HepG2 (cell line): ENCODE results near the gene ABHD18. TPM values are rescaled to one million over a fixed set of nuclear protein-coding genes. Genes with fewer than 3 reads are reported as not detected.
A peak's percentile ranks its signal among the peaks of the same experiment; 100 is the strongest.

Source experiments
- ATAC-seq: fragments of 200-7000 bp; cut with Tn5 transposase; 3 replicates; pipeline ENCODE4 v1.9.1; 2020; ENCODE audit warnings: mild to moderate bottlenecking, moderate library complexity
- BruUV-seq: library from RNA; stranded (reverse); fragments of 400-500 nt; replicated peaks from 2 replicates; lab custom pipeline; 2021; lab: Mats Ljungman, UMichigan
- CTCF ChIA-PET: fragments of 300-600 bp; formaldehyde crosslinking; extraction: SDS; loops from one replicate; lab custom pipeline; 2021; ENCODE audit warnings: low total read pairs, inconsistent platforms, low intra/inter-chr PET ratio; lab: Yijun Ruan, JAX
- POLR2A ChIA-PET: fragments of 350-600 bp; sonication (Branson Sonifier 250); formaldehyde crosslinking; loops from one replicate; lab custom pipeline; 2020; ENCODE audit warnings: antibody characterized with exemption, inconsistent platforms; lab: Yijun Ruan, JAX
- DNase-seq: peaks from one replicate; pipeline ENCODE4 v3.0.0-alpha.2; 2015; ENCODE audit warnings: low spot score
- FAIRE-seq: peaks from 3 replicates; lab custom pipeline; 2011; peaks lifted over from hg19 to GRCh38; lab: Jason Lieb, UNC
- H2AFZ ChIP-seq: one replicate; pipeline ENCODE4 v1.6.1; 2011; ENCODE audit warnings: low read length, inconsistent platforms
- H3K27ac ChIP-seq: fragments of 300-600 bp; 3 replicates; pipeline ENCODE4 v1.8.0; 2011; ENCODE audit warnings: mixed run types, mild to moderate bottlenecking, mixed read lengths, low read length, inconsistent platforms; ENCODE audit not compliant: insufficient read depth; ENCODE audit errors: extremely low read length
- H3K27me3 ChIP-seq, 2 experiments: fragments of 200-600 bp in 1 of 2; 2 replicates in 1 of 2; 3 replicates in 1 of 2; pipeline versions ENCODE4 v1.6.0 to v1.8.0; 2011; ENCODE audit warnings: low read length in 2 of 2, mild to moderate bottlenecking in 2 of 2, moderate library complexity in 2 of 2, inconsistent platforms in 1 of 2; ENCODE audit not compliant: insufficient read depth in 2 of 2, control insufficient read depth in 1 of 2
- H3K36me3 ChIP-seq, 2 experiments: fragments of 200-600 bp in 1 of 2; replicated peaks in 1 of 2; 2 replicates in 1 of 2; 3 replicates in 1 of 2; pipeline versions ENCODE4 v1.5.1 to v1.8.0; 2011; ENCODE audit warnings: low read length in 2 of 2, inconsistent platforms in 1 of 2; ENCODE audit not compliant: insufficient read depth in 2 of 2, control insufficient read depth in 1 of 2
- H3K4me1 ChIP-seq: 2 replicates; pipeline ENCODE4 v1.5.1; 2012; ENCODE audit warnings: low read length, inconsistent platforms; ENCODE audit not compliant: insufficient read depth
- H3K4me2 ChIP-seq: 2 replicates; pipeline ENCODE4 v1.6.0; 2011; ENCODE audit warnings: low read depth, low read length, inconsistent platforms
- H3K4me3 ChIP-seq, 3 experiments: fragments of 200-600 bp in 1 of 3; sonication (generic), shearing (Covaris generic) in 1 of 3; replicated peaks in 1 of 3; 2 replicates each; pipeline ENCODE4 v1.5.1; 2011 to 2016; ENCODE audit warnings: low read length in 3 of 3, inconsistent platforms in 2 of 3, low read depth in 2 of 3, mild to moderate bottlenecking in 2 of 3, control low read depth in 1 of 3, mixed read lengths in 1 of 3; ENCODE audit not compliant: insufficient read depth in 1 of 3
- H3K79me2 ChIP-seq: one replicate; pipeline ENCODE4 v1.6.1; 2011; ENCODE audit warnings: low read length, inconsistent platforms; ENCODE audit not compliant: insufficient read depth
- H3K9ac ChIP-seq: 2 replicates; pipeline ENCODE4 v1.6.0; 2011; ENCODE audit warnings: mild to moderate bottlenecking, low read depth, low read length, inconsistent platforms; ENCODE audit not compliant: insufficient read depth
- H3K9me3 ChIP-seq: 2 replicates; pipeline ENCODE4 v1.5.1; 2012; ENCODE audit warnings: mild to moderate bottlenecking, low read length
- H4K20me1 ChIP-seq: 2 replicates; pipeline ENCODE4 v1.6.0; 2011; ENCODE audit warnings: inconsistent platforms, mild to moderate bottlenecking, low read length, moderate library complexity; ENCODE audit not compliant: insufficient read depth
- CCAR2 ChIP-seq: fragments of 200-400 bp; formaldehyde crosslinking; optimal IDR thresholded peaks from 2 replicates; pipeline ENCODE3; 2018; ENCODE audit warnings: low read depth, mild to moderate bottlenecking, low read length, moderate library complexity
- CEBPB ChIP-seq: IDR thresholded peaks from 2 replicates; pipeline ENCODE4 v1.6.1; 2011; ENCODE audit warnings: low read depth, low read length, improper control_type of control experiment, borderline replicate concordance
- CEBPG ChIP-seq: IDR thresholded peaks from 2 replicates; pipeline ENCODE4 v1.6.1; 2016
- ELF3 ChIP-seq: IDR thresholded peaks from 2 replicates; pipeline ENCODE4 v1.6.1; 2016; ENCODE audit warnings: missing genetic modification reagents, missing compliant biosample characterization
- GLMP ChIP-seq: sonication (generic); formaldehyde crosslinking; IDR thresholded peaks from 2 replicates; pipeline ENCODE4 v1.9.0; 2021; ENCODE audit warnings: missing genetic modification reagents, mild to moderate bottlenecking, borderline replicate concordance
- HHEX ChIP-seq: IDR thresholded peaks from 2 replicates; pipeline ENCODE4 v1.6.1; 2016; ENCODE audit warnings: control low read depth
- MEIS1 ChIP-seq: sonication (generic); formaldehyde crosslinking; IDR thresholded peaks from 2 replicates; pipeline ENCODE4 v1.9.0; 2021; ENCODE audit warnings: mild to moderate bottlenecking, missing genetic modification reagents, moderate library complexity, borderline replicate concordance
- ONECUT2 ChIP-seq: sonication (generic); formaldehyde crosslinking; IDR thresholded peaks from 2 replicates; pipeline ENCODE4 v1.4.0; 2020; ENCODE audit warnings: missing genetic modification reagents
- RBM22 ChIP-seq: fragments of 200-400 bp; formaldehyde crosslinking; optimal IDR thresholded peaks from 2 replicates; pipeline ENCODE3; 2017; ENCODE audit warnings: mild to moderate bottlenecking, low read length, moderate library complexity
- STAT5B ChIP-seq: sonication (generic); formaldehyde crosslinking; IDR thresholded peaks from 2 replicates; pipeline ENCODE4 v1.4.0; 2020; ENCODE audit warnings: missing genetic modification reagents
- TGIF2 ChIP-seq: IDR thresholded peaks from 2 replicates; pipeline ENCODE4 v1.6.1; 2016; ENCODE audit warnings: control low read depth, missing compliant biosample characterization
- ZFP62 ChIP-seq: sonication (generic); formaldehyde crosslinking; IDR thresholded peaks from 2 replicates; pipeline ENCODE4 v1.4.0; 2020; ENCODE audit warnings: missing genetic modification reagents
- ZMYM3 ChIP-seq: sonication (generic); formaldehyde crosslinking; IDR thresholded peaks from 2 replicates; pipeline ENCODE4 v1.5.1; 2020; ENCODE audit warnings: mild to moderate bottlenecking, missing genetic modification reagents
- ZNF20 ChIP-seq: sonication (generic); formaldehyde crosslinking; IDR thresholded peaks from 2 replicates; pipeline ENCODE4 v1.4.0; 2020; ENCODE audit warnings: mild to moderate bottlenecking, moderate library complexity, missing genetic modification reagents
- ZNF607 ChIP-seq: sonication (generic); formaldehyde crosslinking; IDR thresholded peaks from 2 replicates; pipeline ENCODE4 v1.5.1; 2020; ENCODE audit warnings: missing genetic modification reagents, mild to moderate bottlenecking, borderline replicate concordance
- ZNF782 ChIP-seq: sonication (generic); formaldehyde crosslinking; IDR thresholded peaks from 2 replicates; pipeline ENCODE4 v1.4.0; 2020; ENCODE audit warnings: missing genetic modification reagents, mild to moderate bottlenecking, borderline replicate concordance
- ZNF850 ChIP-seq: sonication (generic); formaldehyde crosslinking; conservative IDR thresholded peaks from 2 replicates; pipeline ENCODE4 v1.9.0; 2021; ENCODE audit warnings: mild to moderate bottlenecking, missing genetic modification reagents
- WGBS: methylation state at CpG from one replicate; pipeline ENCODE4 v1.1.6; 2017; ENCODE audit warnings: low lambda C conversion rate; 5-methylcytosine and 5-hydroxymethylcytosine counted together
- in situ Hi-C: cut with HindIII; loops from 2 replicates; pipeline ENCODE4 v1.10.0; 2017; ENCODE audit warnings: low pct_unique_long_range_greater_than_20kb; ENCODE audit not compliant: extremely low pct_ligation_motif_present
- intact Hi-C: fragments of 100-400 bp; cut with micrococcal nuclease; formaldehyde crosslinking; loops from one replicate; pipeline ENCODE4 v1.10.0; 2022; ENCODE audit not compliant: unreplicated experiment
- polyA plus RNA-seq, 8 experiments: library from polyadenylated mRNA; depleted of rRNA in 3 of 8; stranded (reverse) in 7 of 8; unstranded in 1 of 8; fragments of >200 nt; fragmentation: Illumina TruSeq in 4 of 8; extraction: Trizol in 4 of 8; gene quantifications; 2 replicates each; pipeline versions ENCODE4 v1.2.1 to v1.2.3, GENCODE V29; 2011 to 2016; ENCODE audit warnings: low read depth in 4 of 8, missing spikeins in 1 of 8, mixed read lengths in 1 of 8; ENCODE audit not compliant: insufficient read depth in 1 of 8
- total RNA-seq, 5 experiments: library from RNA; depleted of rRNA; stranded (reverse); fragments of >200 nt; fragmentation: Illumina TruSeq; extraction: Trizol; gene quantifications; 2 replicates each; pipeline ENCODE4 v1.2.3, GENCODE V29; 2016; ENCODE audit warnings: low read depth in 1 of 5
- TF ChIP-seq, protein P1 (sequence below): sonication (generic); formaldehyde crosslinking; IDR thresholded peaks from 2 replicates; pipeline ENCODE4 v1.9.0; 2022; ENCODE audit warnings: low read depth, missing genetic modification reagents

ABHD18 gene
- total and polyA plus RNA-seq, 2 of the 13 experiments (the other 11 are each of a cell fraction or from before 2014, with no cell fraction given): 5.5 to 16.3 TPM

GRCh38 chr4:127975121-127975770 lies 10.0 kb downstream of the ABHD18 start:
- ChIA-PET CTCF (no interaction called here), POLR2A (interaction anchor here (1.0 kb wide), 1 partner anchor 10 kb away, joined by 3 read pairs; the partner anchor contains the start of genes ABHD18 and MFSD8)
- H3K9ac ChIP-seq: no peak overlapping the region
- no peaks in the 10 kb centered on the region for H3K9me3 ChIP-seq
- no peak overlapping the region for H3K27ac ChIP-seq
- DNase-seq (peak; percentile 4), FAIRE-seq (no peak), ATAC-seq (no peak)
- no peak overlapping the region for H3K4me2 ChIP-seq
- in situ Hi-C loops (no loop called here), intact Hi-C loops (no loop called here)
- H3K4me1 ChIP-seq: peaks cover 5% of the 10 kb centered on the region; the same call in 1 of the 2 replicates
- H3K79me2 ChIP-seq: peaks cover 3% of the 10 kb centered on the region
- 100% methylated on average over 2 of the region's 2 CpGs for WGBS
- no TSS peak for BruUV-seq
- H3K36me3 ChIP-seq: peaks cover 2 to 9% of the 10 kb centered on the region in 2 experiments; a peak in 4 of 5 replicates
- no peaks in the 10 kb centered on the region for H4K20me1 ChIP-seq
- no peak overlapping the region for H2AFZ ChIP-seq
- H3K4me3 ChIP-seq: no peak overlapping the region
- no peak for TF ChIP-seq ONECUT2 (CRISPR knock-in tag)
- TF ChIP-seq HHEX: no peak
- TF ChIP-seq RBM22: no peak
- TF ChIP-seq ZNF607 (CRISPR knock-in tag): no peak
- TF ChIP-seq, protein P1, sequence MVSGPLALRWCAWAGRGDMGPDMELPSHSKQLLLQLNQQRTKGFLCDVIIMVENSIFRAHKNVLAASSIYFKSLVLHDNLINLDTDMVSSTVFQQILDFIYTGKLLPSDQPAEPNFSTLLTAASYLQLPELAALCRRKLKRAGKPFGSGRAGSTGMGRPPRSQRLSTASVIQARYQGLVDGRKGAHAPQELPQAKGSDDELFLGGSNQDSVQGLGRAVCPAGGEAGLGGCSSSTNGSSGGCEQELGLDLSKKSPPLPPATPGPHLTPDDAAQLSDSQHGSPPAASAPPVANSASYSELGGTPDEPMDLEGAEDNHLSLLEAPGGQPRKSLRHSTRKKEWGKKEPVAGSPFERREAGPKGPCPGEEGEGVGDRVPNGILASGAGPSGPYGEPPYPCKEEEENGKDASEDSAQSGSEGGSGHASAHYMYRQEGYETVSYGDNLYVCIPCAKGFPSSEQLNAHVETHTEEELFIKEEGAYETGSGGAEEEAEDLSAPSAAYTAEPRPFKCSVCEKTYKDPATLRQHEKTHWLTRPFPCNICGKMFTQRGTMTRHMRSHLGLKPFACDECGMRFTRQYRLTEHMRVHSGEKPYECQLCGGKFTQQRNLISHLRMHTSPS: no peak
- TF ChIP-seq CCAR2: no peak
- TF ChIP-seq ZMYM3 (CRISPR knock-in tag): no peak
- no peak for TF ChIP-seq ZNF850 (CRISPR knock-in tag)
- 0 out of 2 replicates have a peak, but pooled peaks have one; percentile 9 for TF ChIP-seq CEBPG
- TF ChIP-seq GLMP: no peak
- TF ChIP-seq ZFP62 (CRISPR knock-in tag): no peak
- TF ChIP-seq ELF3: no peak
- TF ChIP-seq CEBPB: peak; percentile 84
- TF ChIP-seq ZNF782 (CRISPR knock-in tag): no peak
- TF ChIP-seq STAT5B: no peak
- no peak for TF ChIP-seq ZNF20 (CRISPR knock-in tag)
- TF ChIP-seq TGIF2 (CRISPR knock-in tag): no peak
- no peak for TF ChIP-seq MEIS1 (CRISPR knock-in tag)
- TF ChIP-seq, all 625 proteins: peak for 2
- no peaks in the 10 kb centered on the region for H3K27me3 ChIP-seq
